GM18867 (cell line): ENCODE measurements around the gene SMIM31.
A peak's percentile ranks its signal among the peaks of the same experiment; 100 is the strongest.

Experiments
- ATAC-seq: cut with Tn5 transposase; IDR thresholded peaks from one replicate; pipeline ENCODE4 v1.9.1; 2021; ENCODE audit warnings: mild to moderate bottlenecking, moderate library complexity; ENCODE audit not compliant: unreplicated experiment

Gene SMIM31

GRCh38 chr4:164783976-164784375, 30.0 kb downstream of the SMIM31 start:
- ATAC-seq, result no peak

- no peak for ATAC-seq
These were observed 35.1 kb downstream of the SMIM31 start for GRCh38 chr4:164789047-164789446.

- no peak for ATAC-seq
These were observed 36.3 kb downstream of the SMIM31 start for GRCh38 chr4:164790249-164790648.

GRCh38 chr4:164799410-164799809, 45.5 kb downstream of the SMIM31 start:
- no peak for ATAC-seq

- ATAC-seq, result no peak
These were observed 46.9 kb downstream of the SMIM31 start for GRCh38 chr4:164800786-164801185.

GRCh38 chr4:164802301-164802901, 48.5 kb downstream of the SMIM31 start:
- no peak for ATAC-seq

GRCh38 chr4:164803702-164804101, 49.8 kb downstream of the SMIM31 start:
- no peak for ATAC-seq

- ATAC-seq, result no peak
These were observed 53.7 kb downstream of the SMIM31 start for GRCh38 chr4:164807611-164808010.

GRCh38 chr4:164813554-164813953, 59.6 kb downstream of the SMIM31 start:
- ATAC-seq, result no peak

- ATAC-seq, result no peak
These were observed 61.8 kb downstream of the SMIM31 start for GRCh38 chr4:164815711-164816110.

GRCh38 chr4:164819366-164819765, 65.4 kb downstream of the SMIM31 start:
- no peak for ATAC-seq

GRCh38 chr4:164821711-164822110, 67.8 kb downstream of the SMIM31 start:
- no peak for ATAC-seq

- no peak for ATAC-seq
These were observed 70.7 kb downstream of the SMIM31 start for GRCh38 chr4:164824581-164824980.

GRCh38 chr4:164828955-164829354, 75.0 kb downstream of the SMIM31 start:
- no peak for ATAC-seq

GRCh38 chr4:164846566-164846965, 92.6 kb downstream of the SMIM31 start:
- ATAC-seq, result no peak

GRCh38 chr4:164847016-164847415, 93.1 kb downstream of the SMIM31 start:
- ATAC-seq, result no peak

- ATAC-seq, result peak; percentile 67
These were observed 94.2 kb downstream of the SMIM31 start for GRCh38 chr4:164847967-164848649.
